Calu3 (cell line): ENCODE data around the gene MPO. TPM values are rescaled to one million over a fixed set of nuclear protein-coding genes. Genes with fewer than 3 reads are reported as not detected.
A peak's percentile ranks its signal among the peaks of the same experiment; 100 is the strongest.

ENCODE experiments used
- BruUV-seq: library from RNA; stranded (reverse); fragments of 400-500 nt; replicated peaks from 2 replicates; lab custom pipeline; 2021; lab: Mats Ljungman, UMichigan
- CTCF ChIA-PET: fragments of 300-600 bp; sonication (Branson Sonifier 250); formaldehyde crosslinking; loops from one replicate; lab custom pipeline; 2022; ENCODE audit warnings: antibody characterized with exemption; lab: Charles Lee
- DNase-seq: peaks from one replicate; pipeline ENCODE4 v3.0.0; 2022
- H3K27ac Mint-ChIP-seq: one replicate; pipeline ENCODE4 v1.8.0; 2022; ENCODE audit warnings: mixed read lengths; ENCODE audit not compliant: unreplicated experiment
- H3K27me3 Mint-ChIP-seq: one replicate; pipeline ENCODE4 v1.8.0; 2022; ENCODE audit warnings: mixed read lengths; ENCODE audit not compliant: unreplicated experiment
- H3K36me3 Mint-ChIP-seq: one replicate; pipeline ENCODE4 v1.8.0; 2022; ENCODE audit warnings: mild to moderate bottlenecking, moderate library complexity, mixed read lengths; ENCODE audit not compliant: insufficient read depth, unreplicated experiment
- H3K4me1 Mint-ChIP-seq: one replicate; pipeline ENCODE4 v1.8.0; 2022; ENCODE audit warnings: mild to moderate bottlenecking, low read depth, mixed read lengths; ENCODE audit not compliant: unreplicated experiment
- H3K4me3 Mint-ChIP-seq: one replicate; pipeline ENCODE4 v1.8.0; 2022; ENCODE audit warnings: mild to moderate bottlenecking, low read depth, moderate library complexity, mixed read lengths; ENCODE audit not compliant: unreplicated experiment
- H3K9me3 Mint-ChIP-seq: one replicate; pipeline ENCODE4 v1.8.0; 2022; ENCODE audit warnings: low read depth, mixed read lengths; ENCODE audit not compliant: unreplicated experiment
- intact Hi-C: fragments of 100-400 bp; cut with micrococcal nuclease; formaldehyde crosslinking; loops from one replicate; pipeline ENCODE4 v1.10.0; 2022; ENCODE audit not compliant: unreplicated experiment
- total RNA-seq: library from RNA; stranded (reverse); gene quantifications from 2 replicates; pipeline ENCODE4 v1.2.3, GENCODE V29; 2022
- TF ChIP-seq, protein P1 (sequence below): fragments of 200-600 bp; IDR thresholded peaks from one replicate; pipeline ENCODE4 v1.8.0; 2022; ENCODE audit warnings: antibody characterized with exemption; ENCODE audit not compliant: unreplicated experiment

The MPO gene
- total RNA-seq, 1 experiment from 2014 or later, result not detected

DNA sequence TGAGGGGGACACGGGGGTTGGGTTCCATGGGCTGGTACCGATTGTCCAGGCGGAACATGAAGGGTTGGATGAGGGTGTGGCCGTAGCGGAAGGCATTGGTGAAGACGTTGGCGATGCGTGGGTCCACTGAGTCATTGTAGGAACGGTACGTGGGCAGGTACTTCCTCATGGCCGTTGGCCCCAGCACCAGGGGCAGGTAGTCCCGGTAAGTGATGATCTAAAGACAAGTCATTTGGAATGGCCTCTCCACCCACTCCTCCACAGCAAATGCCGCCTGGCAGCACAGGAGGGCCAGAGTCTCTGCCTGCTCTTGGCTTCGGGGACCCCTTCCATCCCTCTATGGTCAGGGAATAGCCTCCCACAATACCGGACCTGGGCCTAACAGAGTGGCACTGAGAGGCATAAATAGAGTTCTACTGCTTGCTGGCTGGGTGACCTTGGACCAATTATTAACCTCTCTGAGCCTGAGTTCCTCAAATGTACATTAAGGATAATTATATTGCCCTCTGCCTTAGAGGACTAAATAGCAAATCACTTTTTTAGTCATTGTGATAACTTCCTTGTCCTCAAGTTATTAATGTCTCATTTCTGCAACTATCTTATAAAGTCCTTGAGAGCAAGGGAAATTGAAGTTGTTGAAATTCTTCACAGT is 7.2 kb downstream of the MPO start:
- no peak overlapping the region for H3K27ac Mint-ChIP-seq
- no peaks in the 10 kb centered on the region for H3K9me3 Mint-ChIP-seq
- intact Hi-C loops, result no loop called here
- no peaks in the 10 kb centered on the region for H3K4me1 Mint-ChIP-seq
- CTCF ChIA-PET, result no interaction called here
- peaks cover 80% of the 10 kb centered on the region for H3K27me3 Mint-ChIP-seq
- no peak overlapping the region for H3K4me3 Mint-ChIP-seq
- no peak for DNase-seq
- no peaks in the 10 kb centered on the region for H3K36me3 Mint-ChIP-seq
- no TSS peak for BruUV-seq
- TF ChIP-seq, protein P1, sequence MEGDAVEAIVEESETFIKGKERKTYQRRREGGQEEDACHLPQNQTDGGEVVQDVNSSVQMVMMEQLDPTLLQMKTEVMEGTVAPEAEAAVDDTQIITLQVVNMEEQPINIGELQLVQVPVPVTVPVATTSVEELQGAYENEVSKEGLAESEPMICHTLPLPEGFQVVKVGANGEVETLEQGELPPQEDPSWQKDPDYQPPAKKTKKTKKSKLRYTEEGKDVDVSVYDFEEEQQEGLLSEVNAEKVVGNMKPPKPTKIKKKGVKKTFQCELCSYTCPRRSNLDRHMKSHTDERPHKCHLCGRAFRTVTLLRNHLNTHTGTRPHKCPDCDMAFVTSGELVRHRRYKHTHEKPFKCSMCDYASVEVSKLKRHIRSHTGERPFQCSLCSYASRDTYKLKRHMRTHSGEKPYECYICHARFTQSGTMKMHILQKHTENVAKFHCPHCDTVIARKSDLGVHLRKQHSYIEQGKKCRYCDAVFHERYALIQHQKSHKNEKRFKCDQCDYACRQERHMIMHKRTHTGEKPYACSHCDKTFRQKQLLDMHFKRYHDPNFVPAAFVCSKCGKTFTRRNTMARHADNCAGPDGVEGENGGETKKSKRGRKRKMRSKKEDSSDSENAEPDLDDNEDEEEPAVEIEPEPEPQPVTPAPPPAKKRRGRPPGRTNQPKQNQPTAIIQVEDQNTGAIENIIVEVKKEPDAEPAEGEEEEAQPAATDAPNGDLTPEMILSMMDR, result no peak

DNA sequence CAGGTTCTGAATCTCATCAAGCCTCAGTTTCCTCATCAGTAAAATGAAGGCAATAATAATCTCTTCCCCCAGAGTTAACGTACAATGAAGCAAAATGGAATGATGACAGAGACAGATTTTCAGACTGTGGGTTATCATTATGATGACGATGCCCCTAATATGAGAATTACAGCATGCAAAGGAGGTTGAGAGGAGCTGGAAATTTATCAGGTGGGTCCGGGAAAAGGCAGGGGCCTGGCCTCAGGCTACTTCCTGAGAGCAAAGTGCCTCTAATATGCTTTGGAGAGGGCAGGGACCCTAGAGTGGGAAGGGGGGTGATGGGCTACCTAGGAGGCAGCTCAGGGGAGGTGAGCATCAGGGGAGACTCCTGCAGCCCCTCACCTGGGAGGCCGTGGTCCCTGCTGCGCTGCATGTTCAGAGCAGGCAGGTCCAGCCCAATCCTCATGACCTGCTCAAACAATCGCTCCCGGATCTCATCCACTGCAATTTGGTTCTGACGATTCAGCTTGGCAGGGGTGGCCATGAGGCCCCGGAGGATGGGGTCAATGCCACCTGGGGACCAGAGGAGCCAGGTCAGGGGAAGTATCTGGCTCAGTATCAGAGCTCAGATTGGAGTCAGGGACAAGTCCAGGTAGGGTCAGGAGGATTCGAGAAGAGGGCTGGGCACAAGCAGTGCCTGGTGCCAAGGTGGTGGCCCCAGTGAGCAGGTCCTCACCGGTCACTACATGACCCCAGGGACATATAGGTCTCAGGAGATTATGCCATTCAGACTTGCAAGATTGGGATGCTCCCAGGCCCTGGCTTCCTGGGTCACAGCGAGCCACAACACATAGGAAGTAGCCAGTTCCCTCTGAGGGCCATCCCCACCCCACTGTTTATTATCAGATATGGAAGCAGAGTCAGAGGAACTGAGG is 8.1 kb downstream of the MPO start:
- intact Hi-C loops, result no loop called here
- Mint-ChIP-seq H3K27me3 (peaks cover 80% of the 10 kb centered on the region), H3K27ac (no peak overlapping the region), H3K9me3 (no peaks in the 10 kb centered on the region), H3K4me1 (no peaks in the 10 kb centered on the region), H3K4me3 (no peak overlapping the region), H3K36me3 (no peaks in the 10 kb centered on the region)
- TF ChIP-seq, protein P1, result no peak
- BruUV-seq, result no TSS peak
- DNase-seq, result no peak
- CTCF ChIA-PET, result no interaction called here

DNA sequence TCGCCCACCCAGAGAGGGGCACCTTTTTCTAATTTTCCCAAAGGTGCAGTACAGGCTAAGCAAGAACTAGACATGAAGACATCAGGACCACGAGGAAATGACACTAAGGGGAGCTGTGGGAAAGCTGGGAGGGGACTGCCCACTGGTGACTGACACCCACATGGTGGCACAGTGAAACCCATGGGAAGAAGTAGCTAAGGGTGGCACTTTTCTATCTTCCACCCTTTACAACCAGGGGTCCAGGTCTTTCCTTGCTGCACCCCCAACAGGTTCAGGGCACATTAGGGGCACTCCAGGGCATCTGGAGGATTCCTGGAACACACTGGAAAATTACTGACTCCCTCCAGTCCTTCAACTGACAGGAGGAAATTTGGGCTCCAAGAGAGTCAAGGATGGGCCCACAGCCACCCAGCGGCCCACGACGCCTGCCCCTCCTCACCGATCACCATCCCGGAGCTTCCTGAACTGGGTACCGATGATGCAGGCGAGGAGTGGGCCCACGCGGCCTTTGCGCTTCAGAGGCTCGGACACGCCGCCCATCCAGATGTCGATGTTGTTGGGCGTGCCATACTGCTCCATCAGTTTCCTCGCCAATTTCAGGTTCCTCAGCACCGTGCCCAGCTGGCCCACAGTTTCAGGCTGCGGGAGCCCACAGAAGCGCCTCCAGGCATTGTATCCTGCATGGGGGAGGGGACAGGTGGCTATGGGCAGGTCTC is 9.4 kb downstream of the MPO start:
- Mint-ChIP-seq H3K9me3 (no peaks in the 10 kb centered on the region), H3K27me3 (peaks cover 84% of the 10 kb centered on the region), H3K27ac (no peak overlapping the region), H3K4me1 (no peaks in the 10 kb centered on the region), H3K36me3 (no peaks in the 10 kb centered on the region), H3K4me3 (no peak overlapping the region)
- no peak for DNase-seq
- CTCF ChIA-PET, result no interaction called here
- no TSS peak for BruUV-seq
- intact Hi-C loops, result no loop called here
- TF ChIP-seq, protein P1, result no peak

- Mint-ChIP-seq H3K9me3 (no peaks in the 10 kb centered on the region), H3K36me3 (no peaks in the 10 kb centered on the region)
Observed at GRCh38 chr17:58270476-58271215, 10.1 kb downstream of the MPO start.

More at GRCh38 chr17:58270476-58271215, 10.1 kb downstream of the MPO start:
- CTCF ChIA-PET, result no interaction called here
- Mint-ChIP-seq H3K27ac (peak overlapping the region; percentile 33), H3K27me3 (peaks cover 84% of the 10 kb centered on the region), H3K4me1 (no peaks in the 10 kb centered on the region), H3K4me3 (no peak overlapping the region)
- TF ChIP-seq, protein P1, result no peak
- DNase-seq, result no peak
- no TSS peak for BruUV-seq
- intact Hi-C loops, result no loop called here
